H1 (cell line): Measurements from ENCODE around the gene STK39. TPM values are rescaled to one million over a fixed set of nuclear protein-coding genes. Genes with fewer than 3 reads are reported as not detected.

Experiments used
- CTCF ChIA-PET: fragments of 300-600 bp; sonication (Branson Sonifier 250); formaldehyde crosslinking; loops from one replicate; lab custom pipeline; 2021; ENCODE audit not compliant: partially characterized antibody; lab: Charles Lee
- POLR2A ChIA-PET: fragments of 300-600 bp; sonication (Branson Sonifier 250); formaldehyde crosslinking; loops from one replicate; lab custom pipeline; 2021; ENCODE audit warnings: inconsistent platforms; ENCODE audit not compliant: partially characterized antibody; lab: Charles Lee
- DNase-seq, 2 experiments: peaks; one replicate each; pipeline versions ENCODE4 v3.0.0 to v3.0.0-alpha.2; 2010 to 2022; ENCODE audit warnings: low spot score in 2 of 2, low read depth in 1 of 2, mixed read lengths in 1 of 2
- FAIRE-seq: peaks from 2 replicates; lab custom pipeline; 2011; peaks lifted over from hg19 to GRCh38; lab: Jason Lieb, UNC
- H2AFZ ChIP-seq: 2 replicates; pipeline ENCODE4 v1.8.1; 2012; ENCODE audit warnings: low read length, inconsistent platforms
- H2AK5ac ChIP-seq: 2 replicates; pipeline ENCODE4 v1.6.1; 2013; ENCODE audit warnings: low read depth, low read length
- H2BK120ac ChIP-seq: replicated peaks from 2 replicates; pipeline ENCODE3; 2013; ENCODE audit warnings: low read depth, low read length, inconsistent platforms
- H2BK12ac ChIP-seq: 2 replicates; pipeline ENCODE4 v1.6.1; 2013; ENCODE audit warnings: low read depth, low read length
- H2BK15ac ChIP-seq: 2 replicates; pipeline ENCODE4 v1.6.1; 2013; ENCODE audit warnings: low read length
- H2BK20ac ChIP-seq: 2 replicates; pipeline ENCODE4 v1.6.1; 2013; ENCODE audit warnings: low read length
- H2BK5ac ChIP-seq: 2 replicates; pipeline ENCODE4 v1.6.1; 2013; ENCODE audit warnings: low read depth, low read length
- H3K14ac ChIP-seq: 2 replicates; pipeline ENCODE4 v1.6.1; 2013; ENCODE audit warnings: inconsistent platforms; ENCODE audit not compliant: insufficient read length
- H3K18ac ChIP-seq: 2 replicates; pipeline ENCODE4 v1.6.1; 2013; ENCODE audit warnings: low read length; ENCODE audit errors: extremely low read depth
- H3K23ac ChIP-seq: 2 replicates; pipeline ENCODE4 v1.6.1; 2013; ENCODE audit warnings: inconsistent platforms; ENCODE audit not compliant: insufficient read length
- H3K23me2 ChIP-seq: 2 replicates; pipeline ENCODE4 v1.6.1; 2013; ENCODE audit warnings: low read depth, low read length
- H3K27ac ChIP-seq: 2 replicates; pipeline ENCODE4 v1.6.1; 2011; ENCODE audit warnings: low read depth, low read length, inconsistent platforms
- H3K27me3 ChIP-seq, 4 experiments: replicated peaks in 1 of 4; 1 replicate in 1 of 4; 2 replicates in 3 of 4; pipeline versions ENCODE4 v1.6.1 to v1.8.1; 2011 to 2013; ENCODE audit warnings: low read length in 3 of 4, mild to moderate bottlenecking in 3 of 4, inconsistent platforms in 2 of 4, mixed read lengths in 2 of 4, moderate library complexity in 1 of 4; ENCODE audit not compliant: control insufficient read depth in 3 of 4, insufficient read depth in 3 of 4; ENCODE audit errors: extremely low read depth in 1 of 4
- H3K36me3 ChIP-seq, 4 experiments: 2 replicates each; pipeline versions ENCODE4 v1.6.1 to v1.8.1; 2011 to 2013; ENCODE audit warnings: mild to moderate bottlenecking in 4 of 4, low read length in 3 of 4, moderate library complexity in 2 of 4, control low read depth in 1 of 4, inconsistent platforms in 1 of 4; ENCODE audit not compliant: insufficient read depth in 4 of 4, control insufficient read depth in 2 of 4
- H3K4ac ChIP-seq: replicated peaks from 2 replicates; pipeline ENCODE3; 2013; ENCODE audit warnings: low read length, low read depth, mixed read lengths, inconsistent platforms; ENCODE audit not compliant: insufficient read length
- H3K4me1 ChIP-seq, 4 experiments: replicated peaks in 1 of 4; 1 replicate in 1 of 4; 2 replicates in 3 of 4; pipeline versions ENCODE4 v1.6.1 to v1.8.1; 2011 to 2013; ENCODE audit warnings: low read length in 3 of 4, inconsistent platforms in 2 of 4, mixed read lengths in 1 of 4; ENCODE audit not compliant: insufficient read depth in 4 of 4, control insufficient read depth in 3 of 4
- H3K4me2 ChIP-seq, 2 experiments: 2 replicates each; pipeline versions ENCODE4 v1.6.1 to v1.8.1; 2011 to 2013; ENCODE audit warnings: low read depth in 2 of 2, low read length in 2 of 2, control low read depth in 1 of 2, inconsistent platforms in 1 of 2, mild to moderate bottlenecking in 1 of 2; ENCODE audit not compliant: insufficient read depth in 1 of 2
- H3K4me3 ChIP-seq, 4 experiments: fragments of 200-600, 300-600 bp in 1 of 4; sonication (generic), shearing (Covaris generic), sonication (Bioruptor Twin) in 1 of 4; 2 replicates each; pipeline versions ENCODE4 v1.5.1 to v1.8.1; 2011 to 2016; ENCODE audit warnings: low read length in 4 of 4, low read depth in 3 of 4, control low read depth in 2 of 4, inconsistent platforms in 2 of 4, mild to moderate bottlenecking in 2 of 4, mixed read lengths in 1 of 4, moderate library complexity in 1 of 4; ENCODE audit not compliant: insufficient read depth in 2 of 4; ENCODE audit errors: extremely low read depth in 1 of 4
- H3K56ac ChIP-seq: replicated peaks from 2 replicates; pipeline ENCODE3; 2013; ENCODE audit warnings: low read depth, mild to moderate bottlenecking, mixed read lengths, low read length, inconsistent platforms; ENCODE audit not compliant: insufficient read length
- H3K79me1 ChIP-seq: 2 replicates; pipeline ENCODE4 v1.6.1; 2013; ENCODE audit warnings: low read depth, low read length, control low read depth
- H3K79me2 ChIP-seq, 2 experiments: 2 replicates each; pipeline versions ENCODE4 v1.6.1 to v1.8.1; 2012 to 2013; ENCODE audit warnings: low read length in 2 of 2, mild to moderate bottlenecking in 2 of 2, inconsistent platforms in 1 of 2; ENCODE audit not compliant: insufficient read depth in 2 of 2, control insufficient read depth in 1 of 2
- H3K9ac ChIP-seq, 4 experiments: replicated peaks in 1 of 4; 1 replicate in 1 of 4; 2 replicates in 3 of 4; pipeline versions ENCODE4 v1.6.1 to v1.8.1; 2011 to 2013; ENCODE audit warnings: low read depth in 3 of 4, low read length in 3 of 4, control low read depth in 2 of 4, mild to moderate bottlenecking in 2 of 4, moderate library complexity in 2 of 4, inconsistent platforms in 1 of 4; ENCODE audit errors: extremely low read depth in 1 of 4
- H3K9me3 ChIP-seq, 2 experiments: 2 replicates each; pipeline versions ENCODE4 v1.6.1 to v1.8.1; 2012 to 2013; ENCODE audit warnings: mild to moderate bottlenecking in 2 of 2, moderate library complexity in 2 of 2, control low read depth in 1 of 2, inconsistent platforms in 1 of 2, low read depth in 1 of 2, low read length in 1 of 2, mixed read lengths in 1 of 2; ENCODE audit not compliant: insufficient read depth in 2 of 2
- H4K20me1 ChIP-seq, 2 experiments: replicated peaks in 1 of 2; 2 replicates each; pipeline versions ENCODE3 to v1.8.1; 2011 to 2013; ENCODE audit warnings: inconsistent platforms in 2 of 2, low read length in 2 of 2, mild to moderate bottlenecking in 1 of 2; ENCODE audit not compliant: insufficient read depth in 2 of 2, control insufficient read depth in 1 of 2
- H4K5ac ChIP-seq: 2 replicates; pipeline ENCODE4 v1.6.1; 2013; ENCODE audit warnings: low read length, low read depth, mixed read lengths, inconsistent platforms; ENCODE audit not compliant: insufficient read length
- H4K8ac ChIP-seq: 2 replicates; pipeline ENCODE4 v1.8.0; 2013; ENCODE audit warnings: mild to moderate bottlenecking, moderate library complexity, low read length, inconsistent platforms; ENCODE audit not compliant: insufficient read depth; ENCODE audit errors: extremely low read depth
- H4K91ac ChIP-seq: replicated peaks from 2 replicates; pipeline ENCODE3; 2013; ENCODE audit warnings: low read length, mixed read lengths, inconsistent platforms; ENCODE audit not compliant: insufficient read length
- ASH2L ChIP-seq: fragments of 200-600, 300-600 bp; sonication (generic); IDR thresholded peaks from one replicate; pipeline ENCODE4 v1.7.1; 2017; ENCODE audit warnings: low read length
- CHD1 ChIP-seq: IDR thresholded peaks from 2 replicates; pipeline ENCODE4 v1.6.1; 2012; ENCODE audit warnings: low read depth, low read length, improper control_type of control experiment
- CHD2 ChIP-seq: IDR thresholded peaks from 2 replicates; pipeline ENCODE4 v1.6.1; 2012; ENCODE audit warnings: low read length, improper control_type of control experiment
- KDM5A ChIP-seq: fragments of 200-600 bp; IDR thresholded peaks from 2 replicates; pipeline ENCODE4 v1.7.1; 2012; ENCODE audit warnings: mild to moderate bottlenecking, low read length, inconsistent platforms, mixed read lengths
- POLR2A ChIP-seq, 2 experiments: IDR thresholded peaks; 1 replicate in 1 of 2; 2 replicates in 1 of 2; pipeline ENCODE4 v1.6.1; 2011; ENCODE audit warnings: low read depth in 2 of 2, low read length in 2 of 2, mild to moderate bottlenecking in 2 of 2; ENCODE audit errors: control extremely low read depth in 1 of 2
- SP1 ChIP-seq: IDR thresholded peaks from 2 replicates; pipeline ENCODE4 v1.6.1; 2011; ENCODE audit warnings: low read depth, low read length
- SP4 ChIP-seq: IDR thresholded peaks from 2 replicates; pipeline ENCODE4 v1.6.1; 2012; ENCODE audit warnings: low read length, inconsistent platforms
- SRF ChIP-seq: IDR thresholded peaks from 2 replicates; pipeline ENCODE4 v1.6.1; 2011; ENCODE audit warnings: mild to moderate bottlenecking, low read depth, low read length, moderate library complexity
- TAF1 ChIP-seq: IDR thresholded peaks from 2 replicates; pipeline ENCODE4 v1.6.1; 2011; ENCODE audit warnings: mild to moderate bottlenecking, low read depth, low read length
- WGBS, 2 experiments: shearing (Covaris generic) in 1 of 2; methylation state at CpG; one replicate each; pipeline versions ENCODE4 v1.1.6 to v1.1.7; 2013 to 2015; ENCODE audit warnings: low lambda C conversion rate in 2 of 2, mixed read lengths in 2 of 2, inconsistent platforms in 1 of 2, low coverage in 1 of 2, missing lambda C conversion rate in 1 of 2; ENCODE audit not compliant: insufficient replicate concordance in 2 of 2, insufficient coverage in 1 of 2, insufficient read length in 1 of 2; ENCODE audit errors: extremely low coverage in 1 of 2, missing lambda C conversion rate in 1 of 2; 5-methylcytosine and 5-hydroxymethylcytosine counted together
- polyA plus RNA-seq, 7 experiments: library from polyadenylated mRNA; depleted of rRNA in 3 of 7; stranded (reverse) in 5 of 7; unstranded in 2 of 7; fragments of >200 nt in 5 of 7; fragments of 200-250 nt in 2 of 7; gene quantifications; 1 replicate in 5 of 7; 2 replicates in 1 of 7; 4 replicates in 1 of 7; pipeline versions ENCODE4 v1.2.1 to v1.2.3, GENCODE V29; 2011 to 2013; ENCODE audit warnings: missing spikeins in 2 of 7, mixed read lengths in 2 of 7
- total RNA-seq: library from RNA; stranded (reverse); fragmentation: NEBNext Ultra II Directional; extraction: Animal tissue kit (Norgen Biotek cat#: 25700); gene quantifications from 2 replicates; pipeline ENCODE4 v1.2.1, GENCODE V29; 2021

The STK39 gene
- total and polyA plus RNA-seq, 2 of the 8 experiments (the other 6 are each of a cell fraction or from before 2014, with no cell fraction given) = 13.7 to 23.8 TPM

GRCh38 chr2:168210216-168210894 lies 37.0 kb downstream of the STK39 start:
- no peak overlapping the region for H2BK20ac ChIP-seq
- no peaks in the 10 kb centered on the region for H3K27me3 ChIP-seq
- no peak overlapping the region for H4K8ac ChIP-seq
- ChIA-PET CTCF (interaction anchor here (1.9 kb wide), 1 partner anchor 17 kb away, joined by 5 read pairs; no protein-coding TSS in a partner anchor), POLR2A (no interaction called here)
- 94% methylated on average over 9 of the region's 9 CpGs; no CpG with 5 or more reads in 1 of the 2 experiments for WGBS, 2 experiments
- DNase-seq (no peak), FAIRE-seq (no peak)
- H3K27ac ChIP-seq = no peak overlapping the region
- H3K4me3 ChIP-seq = no peak overlapping the region
- H3K23ac ChIP-seq = no peak overlapping the region
- H3K79me1 ChIP-seq = no peaks in the 10 kb centered on the region
- no peak overlapping the region for H2BK15ac ChIP-seq
- H2BK120ac ChIP-seq = no peak overlapping the region
- no peak overlapping the region for H4K5ac ChIP-seq
- H3K4me2 ChIP-seq = no peak overlapping the region
- no peak overlapping the region for H3K18ac ChIP-seq
- H2AK5ac ChIP-seq = no peak overlapping the region
- TF ChIP-seq ASH2L (no peak), KDM5A (no peak), CHD2 (no peak), TAF1 (no peak), SP1 (no peak), CHD1 (no peak), SP4 (no peak), POLR2A (IDR thresholded peaks at IDR 0.05; ENCODE audit: control extremely low read depth in 1 of 2, low read depth in 2 of 2, low read length in 2 of 2) (no peak), SRF (no peak)
- no peak overlapping the region for H3K56ac ChIP-seq
- H4K20me1 ChIP-seq = no peaks in the 10 kb centered on the region
- no peaks in the 10 kb centered on the region; a peak in 1 of 4 replicates for H3K79me2 ChIP-seq
- H2AFZ ChIP-seq = no peak overlapping the region
- H3K4me1 ChIP-seq = peaks cover 0 to 5% (median 1%) of the 10 kb centered on the region in 4 experiments; a peak in 2 of 7 replicates
- no peaks in the 10 kb centered on the region for H3K9me3 ChIP-seq
- no peak overlapping the region for H3K9ac ChIP-seq
- H3K23me2 ChIP-seq = no peaks in the 10 kb centered on the region
- no peak overlapping the region for H4K91ac ChIP-seq
- no peak overlapping the region for H3K4ac ChIP-seq
- no peak overlapping the region for H3K14ac ChIP-seq
- H2BK12ac ChIP-seq = no peak overlapping the region
- H2BK5ac ChIP-seq = no peak overlapping the region
- H3K36me3 ChIP-seq = no peaks in the 10 kb centered on the region
